Testis (tissue), 2 donors: ENCODE results near the gene USP17L22.
"Not testable (repeated sequence)": the region's sequence is repeated elsewhere in the genome, so short reads cannot be mapped to it uniquely, and the experiment has no call there.

Experiments
- CTCF ChIP-seq, 3 experiments: fragments of 450-650 bp in 2 of 3; fragments of 200-600 bp in 1 of 3; sonication (generic) in 1 of 3; IDR thresholded peaks; one replicate each; pipeline ENCODE4 v1.5.1; 2016 to 2019; ENCODE audit warnings: antibody characterized with exemption in 3 of 3, mild to moderate bottlenecking in 2 of 3, moderate library complexity in 1 of 3
- POLR2A ChIP-seq: fragments of 450-650 bp; IDR thresholded peaks from one replicate; pipeline ENCODE4 v1.6.1; 2017; ENCODE audit warnings: antibody characterized with exemption, mild to moderate bottlenecking, moderate library complexity

GRCh38 chr4:9257824-9258223 lies 9.6 kb upstream of the USP17L22 start, which contains the start of gene USP17L20:
- not testable (repeated sequence) for TF ChIP-seq CTCF (IDR thresholded peaks at IDR 0.05); POLR2A
